ENCODE results near the gene GDF10. TPM values are rescaled to one million over a fixed set of nuclear protein-coding genes. Genes with fewer than 3 reads are reported as not detected.

Gene GDF10
- total RNA-seq, 1 donor from 2014 or later = 46.8 TPM

GRCh38 chr10:47282005-47282656 is 17.9 kb upstream of the GDF10 start:
- H3K9me3 Mint-ChIP-seq = no peaks in the 10 kb centered on the region
- no peak overlapping the region for H3K4me3 Mint-ChIP-seq
- peaks cover 28% of the 10 kb centered on the region for H3K27me3 Mint-ChIP-seq
- no peaks in the 10 kb centered on the region for H3K36me3 Mint-ChIP-seq
- TF ChIP-seq CTCF (conservative IDR thresholded peaks at IDR 0.05) = no peak
- H3K4me1 Mint-ChIP-seq (ENCODE audit: unreplicated experiment) = no peaks in the 10 kb centered on the region
- no peak overlapping the region for H3K27ac Mint-ChIP-seq
- DNase-seq (ENCODE audit: extremely low spot score, unreplicated experiment) = no peak

GRCh38 chr10:47282657-47283018 is 17.4 kb upstream of the GDF10 start:
- Mint-ChIP-seq H3K4me1 (ENCODE audit: unreplicated experiment) (no peaks in the 10 kb centered on the region), H3K27ac (no peak overlapping the region), H3K9me3 (no peaks in the 10 kb centered on the region), H3K36me3 (no peaks in the 10 kb centered on the region), H3K27me3 (peaks cover 26% of the 10 kb centered on the region), H3K4me3 (no peak overlapping the region)
- TF ChIP-seq CTCF (conservative IDR thresholded peaks at IDR 0.05) = no peak
- DNase-seq (ENCODE audit: extremely low spot score, unreplicated experiment) = no peak

GRCh38 chr10:47283101-47283630 is 16.8 kb upstream of the GDF10 start:
- H3K4me3 Mint-ChIP-seq = no peak overlapping the region
- no peaks in the 10 kb centered on the region for H3K4me1 Mint-ChIP-seq (ENCODE audit: unreplicated experiment)
- DNase-seq (ENCODE audit: extremely low spot score, unreplicated experiment) = no peak
- H3K27ac Mint-ChIP-seq = no peak overlapping the region
- H3K9me3 Mint-ChIP-seq = no peaks in the 10 kb centered on the region
- no peaks in the 10 kb centered on the region for H3K36me3 Mint-ChIP-seq
- peaks cover 26% of the 10 kb centered on the region for H3K27me3 Mint-ChIP-seq
- no peak for TF ChIP-seq CTCF (conservative IDR thresholded peaks at IDR 0.05)

GRCh38 chr10:47283848-47284247 is 16.1 kb upstream of the GDF10 start:
- Mint-ChIP-seq H3K4me3 (no peak overlapping the region), H3K36me3 (no peaks in the 10 kb centered on the region), H3K27ac (no peak overlapping the region), H3K9me3 (no peaks in the 10 kb centered on the region), H3K27me3 (peaks cover 31% of the 10 kb centered on the region), H3K4me1 (ENCODE audit: unreplicated experiment) (no peaks in the 10 kb centered on the region)
- no peak for TF ChIP-seq CTCF (conservative IDR thresholded peaks at IDR 0.05)
- no peak for DNase-seq (ENCODE audit: extremely low spot score, unreplicated experiment)

- no peaks in the 10 kb centered on the region for H3K36me3 Mint-ChIP-seq
- H3K4me1 Mint-ChIP-seq (ENCODE audit: unreplicated experiment) = no peaks in the 10 kb centered on the region
- H3K4me3 Mint-ChIP-seq = no peak overlapping the region
- TF ChIP-seq CTCF (conservative IDR thresholded peaks at IDR 0.05) = no peak
- H3K27ac Mint-ChIP-seq = no peak overlapping the region
- peak; percentile 45 for DNase-seq (ENCODE audit: extremely low spot score, unreplicated experiment)
- peaks cover 41% of the 10 kb centered on the region for H3K27me3 Mint-ChIP-seq
- H3K9me3 Mint-ChIP-seq = no peaks in the 10 kb centered on the region
These were observed 14.4 kb upstream of the GDF10 start for GRCh38 chr10:47285381-47286115.

All from type B pancreatic cell (in vitro differentiated cells).